GM18526 (cell line): ENCODE data around the gene EDC4.
A peak's percentile ranks its signal among the peaks of the same experiment; 100 is the strongest.

ENCODE experiments used
- POLR2A ChIP-seq: IDR thresholded peaks from 3 replicates; pipeline ENCODE4 v1.6.1; 2011; ENCODE audit not compliant: insufficient read length; ENCODE audit errors: extremely low read depth

Gene EDC4, protein sequence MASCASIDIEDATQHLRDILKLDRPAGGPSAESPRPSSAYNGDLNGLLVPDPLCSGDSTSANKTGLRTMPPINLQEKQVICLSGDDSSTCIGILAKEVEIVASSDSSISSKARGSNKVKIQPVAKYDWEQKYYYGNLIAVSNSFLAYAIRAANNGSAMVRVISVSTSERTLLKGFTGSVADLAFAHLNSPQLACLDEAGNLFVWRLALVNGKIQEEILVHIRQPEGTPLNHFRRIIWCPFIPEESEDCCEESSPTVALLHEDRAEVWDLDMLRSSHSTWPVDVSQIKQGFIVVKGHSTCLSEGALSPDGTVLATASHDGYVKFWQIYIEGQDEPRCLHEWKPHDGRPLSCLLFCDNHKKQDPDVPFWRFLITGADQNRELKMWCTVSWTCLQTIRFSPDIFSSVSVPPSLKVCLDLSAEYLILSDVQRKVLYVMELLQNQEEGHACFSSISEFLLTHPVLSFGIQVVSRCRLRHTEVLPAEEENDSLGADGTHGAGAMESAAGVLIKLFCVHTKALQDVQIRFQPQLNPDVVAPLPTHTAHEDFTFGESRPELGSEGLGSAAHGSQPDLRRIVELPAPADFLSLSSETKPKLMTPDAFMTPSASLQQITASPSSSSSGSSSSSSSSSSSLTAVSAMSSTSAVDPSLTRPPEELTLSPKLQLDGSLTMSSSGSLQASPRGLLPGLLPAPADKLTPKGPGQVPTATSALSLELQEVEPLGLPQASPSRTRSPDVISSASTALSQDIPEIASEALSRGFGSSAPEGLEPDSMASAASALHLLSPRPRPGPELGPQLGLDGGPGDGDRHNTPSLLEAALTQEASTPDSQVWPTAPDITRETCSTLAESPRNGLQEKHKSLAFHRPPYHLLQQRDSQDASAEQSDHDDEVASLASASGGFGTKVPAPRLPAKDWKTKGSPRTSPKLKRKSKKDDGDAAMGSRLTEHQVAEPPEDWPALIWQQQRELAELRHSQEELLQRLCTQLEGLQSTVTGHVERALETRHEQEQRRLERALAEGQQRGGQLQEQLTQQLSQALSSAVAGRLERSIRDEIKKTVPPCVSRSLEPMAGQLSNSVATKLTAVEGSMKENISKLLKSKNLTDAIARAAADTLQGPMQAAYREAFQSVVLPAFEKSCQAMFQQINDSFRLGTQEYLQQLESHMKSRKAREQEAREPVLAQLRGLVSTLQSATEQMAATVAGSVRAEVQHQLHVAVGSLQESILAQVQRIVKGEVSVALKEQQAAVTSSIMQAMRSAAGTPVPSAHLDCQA (N-terminal part only)

DNA sequence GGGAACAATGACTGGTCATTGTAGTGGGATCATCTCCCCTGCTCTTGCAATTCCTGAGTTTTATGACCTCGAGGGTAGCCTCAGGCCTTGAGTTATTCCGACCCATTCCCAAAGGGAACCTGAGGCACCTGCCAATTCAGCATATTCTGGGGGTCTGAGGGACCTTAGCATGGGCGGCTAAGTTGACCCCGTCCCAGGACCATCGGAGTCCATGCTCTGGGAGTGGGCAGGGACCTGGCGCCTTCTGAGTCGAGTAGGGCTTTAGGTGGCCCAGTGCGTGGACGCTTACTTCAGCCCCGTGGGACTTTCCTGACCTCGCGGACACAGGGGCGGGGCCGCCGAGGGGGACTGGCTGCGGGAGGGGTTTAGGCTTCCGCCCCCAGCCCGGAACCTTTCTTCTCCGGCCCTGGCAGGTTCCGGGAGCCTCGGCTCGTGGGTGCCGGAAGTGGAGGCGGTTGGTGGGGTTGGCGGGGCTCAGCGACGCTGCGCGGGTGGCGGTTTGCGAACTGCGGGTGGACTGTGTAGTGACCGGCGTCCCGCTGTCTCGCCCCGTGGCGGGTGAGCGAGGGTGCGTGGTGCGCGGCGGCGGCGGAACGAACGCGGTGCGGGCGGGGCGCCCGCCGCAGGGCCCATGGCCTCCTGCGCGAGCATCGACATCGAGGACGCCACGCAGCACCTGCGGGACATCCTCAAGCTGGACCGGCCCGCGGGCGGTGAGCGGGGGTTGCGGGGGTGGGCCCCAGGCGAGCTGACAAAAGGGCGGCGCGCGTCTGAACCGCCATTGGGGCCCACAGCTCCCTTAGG, at the start of gene EDC4:
Gene EDC4, plus strand, starts transcription at position 422 of the 804 bp plus-strand sequence. Its CDS starts 210 bp downstream, at position 632.
- TF ChIP-seq POLR2A, result peak; percentile 79

DNA sequence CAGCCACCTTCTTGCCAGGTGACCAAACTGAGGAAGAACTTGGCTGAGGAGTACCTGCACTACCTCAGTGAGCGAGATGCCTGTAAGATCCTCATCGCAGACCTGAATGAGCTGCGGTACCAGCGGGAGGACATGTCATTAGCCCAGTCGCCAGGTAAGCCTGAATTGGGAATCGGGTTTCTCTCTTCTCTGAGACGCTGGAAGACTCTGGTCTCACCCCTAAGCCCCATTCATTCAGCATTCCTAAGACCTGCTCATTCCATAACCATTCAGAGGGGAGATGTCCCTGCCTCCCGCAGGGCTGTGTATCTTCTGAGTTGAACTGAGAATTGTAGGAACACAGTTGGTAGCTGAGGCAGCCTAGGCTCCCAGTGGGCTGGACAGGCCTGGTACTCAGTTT, 47.7 kb upstream of the EDC4 start:
- TF ChIP-seq POLR2A, result no peak

DNA sequence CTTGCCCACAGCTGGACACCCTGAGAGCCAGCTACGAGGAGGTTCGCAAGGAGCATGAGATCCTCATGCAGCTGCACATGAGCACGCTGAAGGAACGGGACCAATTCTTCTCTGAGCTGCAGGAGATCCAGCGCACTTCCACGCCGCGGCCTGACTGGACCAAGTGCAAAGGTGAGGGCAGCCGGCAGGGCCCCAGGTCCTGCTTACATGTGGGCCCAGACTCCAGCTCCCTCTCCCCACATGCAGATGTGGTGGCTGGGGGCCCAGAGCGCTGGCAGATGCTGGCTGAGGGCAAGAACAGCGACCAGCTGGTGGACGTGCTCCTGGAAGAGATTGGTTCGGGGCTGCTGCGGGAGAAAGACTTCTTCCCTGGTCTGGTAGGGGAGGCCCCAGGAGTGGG, 46.9 kb upstream of the EDC4 start:
- no peak for TF ChIP-seq POLR2A

DNA sequence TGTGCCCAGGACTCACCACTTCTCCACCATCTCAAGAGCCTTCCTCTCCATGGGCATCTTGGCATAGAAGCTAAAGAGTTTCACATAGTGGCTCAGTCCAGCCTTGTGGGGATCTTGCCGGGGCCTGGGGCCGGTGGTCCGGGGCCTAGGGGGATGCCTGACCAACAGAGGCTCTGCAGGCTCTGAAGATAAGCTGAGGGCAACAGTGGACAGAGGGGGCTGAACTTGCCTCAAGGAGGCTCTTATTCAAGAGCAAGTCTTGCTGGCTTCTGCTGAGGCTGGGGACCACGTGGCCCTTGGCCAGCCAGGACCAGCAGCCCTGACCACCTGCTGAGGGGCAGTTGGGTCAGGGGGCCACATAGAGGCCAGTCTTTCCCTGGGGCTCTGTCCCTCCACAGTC, 44.2 kb upstream of the EDC4 start:
- TF ChIP-seq POLR2A, result no peak

DNA sequence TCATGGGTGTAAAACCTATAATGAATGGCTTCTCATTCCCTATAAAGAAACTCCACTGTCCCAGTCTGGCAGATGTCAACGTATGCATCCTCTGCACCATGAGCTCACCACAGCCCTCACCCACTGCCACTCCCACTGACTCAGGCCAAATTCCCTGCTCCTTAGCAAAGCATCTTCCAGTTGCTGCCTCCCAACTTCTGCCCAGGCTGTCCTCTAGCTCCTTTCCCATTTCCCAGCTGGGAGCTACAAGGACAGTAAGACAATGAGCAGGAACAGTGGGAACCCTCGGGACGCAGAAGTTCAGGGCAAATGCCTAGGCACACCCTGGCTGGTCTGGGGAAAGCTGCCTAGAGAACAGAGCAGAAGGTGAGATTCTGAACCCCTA, 39.8 kb upstream of the EDC4 start:
- TF ChIP-seq POLR2A, result no peak

DNA sequence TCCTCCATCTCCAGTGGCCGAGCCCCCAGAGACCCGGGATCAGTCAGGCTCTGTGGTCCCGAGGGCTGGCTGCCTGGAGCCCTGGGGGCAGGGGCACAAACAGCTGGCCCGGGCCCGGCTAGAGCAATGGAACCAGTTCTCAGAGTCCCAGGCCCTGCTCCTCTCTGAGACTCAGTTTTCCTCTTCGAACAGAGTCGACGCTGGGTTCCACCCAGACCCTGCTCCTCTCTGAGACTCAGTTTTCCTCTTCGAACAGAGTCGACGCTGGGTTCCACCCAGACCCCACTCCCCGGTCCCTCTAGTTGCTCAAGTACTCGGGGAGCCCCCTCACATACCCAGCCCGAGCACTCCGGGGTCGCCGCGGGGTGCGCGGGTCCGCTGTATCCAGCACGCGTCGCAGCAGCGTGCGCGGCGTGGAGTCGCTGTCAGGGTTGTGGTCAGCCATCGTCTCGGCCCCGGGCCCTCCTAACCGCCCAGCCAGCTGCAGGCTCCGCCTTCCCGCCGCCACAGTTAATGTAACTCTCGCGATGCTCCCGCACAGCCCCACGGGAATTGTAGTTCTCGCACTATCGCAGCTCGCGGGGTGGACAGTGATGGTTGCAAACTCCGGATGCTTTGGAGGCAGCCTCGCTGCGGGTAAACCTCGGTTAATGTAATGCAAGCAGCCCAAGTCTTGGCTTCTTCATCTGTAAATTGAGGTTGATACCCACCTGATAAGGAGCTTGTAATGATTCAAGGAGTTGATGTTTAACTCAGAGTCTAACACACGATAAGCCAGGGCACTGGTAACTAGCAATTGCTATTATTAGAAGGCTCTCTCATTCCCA, 39.2 kb upstream of the EDC4 start:
- peak; percentile 90 for TF ChIP-seq POLR2A

DNA sequence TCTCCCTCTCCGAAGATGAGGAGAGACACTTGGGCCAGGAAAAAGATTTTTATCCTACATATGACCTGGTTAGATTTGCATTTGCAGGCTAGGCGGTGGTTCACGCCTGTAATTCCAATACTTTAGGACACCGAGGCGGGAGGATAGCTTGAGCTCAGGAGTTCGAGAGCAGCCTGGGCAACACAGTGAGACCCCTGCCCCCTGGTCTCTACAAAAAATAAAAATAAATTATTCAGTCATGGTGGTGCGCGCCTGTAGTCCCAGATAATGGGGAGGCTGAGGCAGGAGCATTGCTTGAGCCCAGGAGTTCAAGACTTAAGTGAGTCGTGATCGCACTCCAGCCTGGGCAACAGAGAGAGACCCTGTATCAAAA, 38.6 kb upstream of the EDC4 start:
- no peak for TF ChIP-seq POLR2A

DNA sequence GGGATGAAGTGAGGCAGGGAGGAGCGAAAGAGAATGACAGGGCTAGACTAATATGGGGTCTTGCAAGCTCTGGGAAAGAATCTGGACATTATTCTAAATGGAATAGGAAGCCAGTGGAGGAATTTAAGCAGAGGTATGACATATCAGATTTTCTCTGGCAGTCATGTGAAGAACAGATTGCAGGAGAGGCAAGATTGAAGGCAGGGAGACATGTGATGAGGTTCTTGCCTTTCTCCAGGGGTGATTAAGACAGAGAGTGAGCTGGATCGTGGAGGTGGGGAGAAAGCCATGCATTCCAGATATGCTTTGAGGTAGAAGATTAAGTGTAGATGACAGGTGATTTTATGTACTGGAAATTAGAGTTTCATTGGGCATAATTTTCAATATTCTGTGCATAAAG, 35.0 kb upstream of the EDC4 start:
- TF ChIP-seq POLR2A, result no peak

DNA sequence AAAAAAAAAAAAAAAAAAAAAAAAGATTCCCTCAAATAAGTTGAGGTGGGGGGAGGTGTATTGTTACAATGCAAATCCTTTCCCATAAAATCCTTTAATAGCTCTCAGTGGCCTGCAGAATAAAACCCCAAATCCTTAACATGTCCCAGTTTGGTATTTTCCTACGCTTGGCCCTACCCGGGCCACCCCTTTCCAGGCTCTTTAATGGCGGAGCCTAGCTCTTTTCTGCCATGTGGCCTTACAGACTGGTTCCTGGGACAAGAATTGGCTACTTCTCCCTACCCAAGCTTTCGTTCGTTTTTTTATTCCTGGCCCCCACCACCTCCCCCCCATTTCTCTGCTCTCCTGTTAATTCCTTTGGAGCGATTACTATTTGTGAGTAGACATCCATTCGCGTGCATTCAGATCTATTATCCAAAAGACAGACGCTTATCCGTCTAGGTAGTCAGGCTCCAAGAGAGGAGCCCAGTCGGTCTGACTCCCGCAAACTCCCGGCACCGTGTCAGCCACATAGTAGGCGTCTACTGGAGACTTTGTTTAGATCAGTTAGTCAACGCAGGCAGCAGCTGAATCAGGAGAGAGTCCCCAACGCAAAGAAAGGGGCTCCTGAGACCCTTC, 31.5 kb upstream of the EDC4 start:
- TF ChIP-seq POLR2A, result no peak

DNA sequence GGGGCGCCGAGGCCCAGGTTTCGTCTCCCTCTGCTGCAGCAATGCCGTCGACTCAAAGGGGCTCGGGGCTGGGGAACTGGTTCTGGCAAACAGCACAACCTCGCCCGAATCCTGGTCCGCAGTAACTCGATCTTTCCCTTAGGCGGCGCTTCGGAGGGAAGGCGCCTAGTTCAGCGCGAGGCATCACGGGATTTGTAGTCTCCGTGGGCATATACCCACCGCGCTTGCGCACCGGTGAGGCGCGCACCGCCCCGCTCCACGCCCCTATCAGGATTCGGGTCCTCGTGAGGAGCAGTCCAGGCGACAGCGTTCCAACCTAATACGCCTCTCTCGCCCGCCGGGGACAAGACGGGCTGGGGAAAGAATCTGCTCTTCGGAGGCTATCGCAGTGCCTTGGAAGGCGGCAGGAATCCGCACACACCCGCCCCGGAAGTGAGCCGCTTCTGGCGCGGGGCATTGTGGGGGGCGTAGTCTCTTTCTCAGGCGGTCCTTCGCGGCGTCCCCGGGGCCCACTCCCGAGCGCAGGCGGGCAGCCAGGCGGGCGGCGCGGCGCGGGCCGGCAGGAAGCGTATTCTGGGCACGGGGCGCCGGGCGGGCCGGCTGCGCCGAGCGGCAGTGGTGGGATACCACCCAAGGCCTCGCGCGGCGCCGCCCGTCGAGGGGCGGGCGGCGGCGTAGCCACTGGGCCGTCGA, 30.9 kb upstream of the EDC4 start, which contains the start of gene THAP11:
Gene THAP11, plus strand, starts transcription at position 505 of the 693 bp plus-strand sequence. CDS start 235 bp downstream, outside the sequence.
- TF ChIP-seq POLR2A, result peak; percentile 15

DNA sequence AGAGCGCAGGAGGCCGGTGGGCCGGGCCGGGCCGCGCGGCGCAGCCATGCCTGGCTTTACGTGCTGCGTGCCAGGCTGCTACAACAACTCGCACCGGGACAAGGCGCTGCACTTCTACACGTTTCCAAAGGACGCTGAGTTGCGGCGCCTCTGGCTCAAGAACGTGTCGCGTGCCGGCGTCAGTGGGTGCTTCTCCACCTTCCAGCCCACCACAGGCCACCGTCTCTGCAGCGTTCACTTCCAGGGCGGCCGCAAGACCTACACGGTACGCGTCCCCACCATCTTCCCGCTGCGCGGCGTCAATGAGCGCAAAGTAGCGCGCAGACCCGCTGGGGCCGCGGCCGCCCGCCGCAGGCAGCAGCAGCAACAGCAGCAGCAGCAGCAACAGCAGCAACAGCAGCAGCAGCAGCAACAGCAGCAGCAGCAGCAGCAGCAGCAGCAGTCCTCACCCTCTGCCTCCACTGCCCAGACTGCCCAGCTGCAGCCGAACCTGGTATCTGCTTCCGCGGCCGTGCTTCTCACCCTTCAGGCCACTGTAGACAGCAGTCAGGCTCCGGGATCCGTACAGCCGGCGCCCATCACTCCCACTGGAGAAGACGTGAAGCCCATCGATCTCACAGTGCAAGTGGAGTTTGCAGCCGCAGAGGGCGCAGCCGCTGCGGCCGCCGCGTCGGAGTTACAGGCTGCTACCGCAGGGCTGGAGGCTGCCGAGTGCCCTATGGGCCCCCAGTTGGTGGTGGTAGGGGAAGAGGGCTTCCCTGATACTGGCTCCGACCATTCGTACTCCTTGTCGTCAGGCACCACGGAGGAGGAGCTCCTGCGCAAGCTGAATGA, 30.1 kb upstream of the EDC4 start:
- no peak for TF ChIP-seq POLR2A

DNA sequence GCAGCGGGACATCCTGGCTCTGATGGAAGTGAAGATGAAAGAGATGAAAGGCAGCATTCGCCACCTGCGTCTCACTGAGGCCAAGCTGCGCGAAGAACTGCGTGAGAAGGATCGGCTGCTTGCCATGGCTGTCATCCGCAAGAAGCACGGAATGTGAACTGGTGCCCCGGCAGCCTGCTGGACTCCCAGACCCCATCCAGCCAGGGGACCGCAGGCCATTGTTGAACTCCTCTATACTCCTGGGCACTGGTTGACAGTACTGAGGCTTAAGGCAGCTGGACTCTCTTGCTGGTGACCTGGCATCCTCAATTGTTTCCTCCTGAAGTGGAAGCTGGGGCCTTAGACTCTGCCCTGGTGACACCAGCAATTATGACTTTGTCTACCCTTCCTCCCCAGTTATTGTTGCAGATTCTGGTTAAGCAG, 29.5 kb upstream of the EDC4 start:
- no peak for TF ChIP-seq POLR2A
